ENCODE results near the gene BTNL8.

The BTNL8 gene

GRCh38 chr5:180868960-180869359, 30.0 kb upstream of the BTNL8 start:
- Histone ChIP-seq H2BK15ac (ENCODE audit: low read length) (no peak overlapping the region), H2AFZ (ENCODE audit: low read length) (no peak overlapping the region), H3K36me3 (replicated peaks in 1 of 2; ENCODE audit: control insufficient read depth in 2 of 2, insufficient read depth in 2 of 2, low read length in 2 of 2) (no peaks in the 10 kb centered on the region), H2BK5ac (ENCODE audit: low read length) (no peak overlapping the region), H4K91ac (ENCODE audit: low read depth, low read length, poor library complexity) (no peak overlapping the region), H4K8ac (ENCODE audit: low read depth, low read length) (no peak overlapping the region), H3K18ac (ENCODE audit: low read length) (no peak overlapping the region), H3K9ac (ENCODE audit: low read depth, low read length, poor library complexity) (no peak overlapping the region), H3K27me3 (ENCODE audit: control insufficient read depth in 3 of 3, insufficient read depth in 3 of 3, low read depth in 1 of 3, low read length in 3 of 3) (peaks cover 0 to 13% (median 0%) of the 10 kb centered on the region in 3 experiments), H2BK120ac (ENCODE audit: low read depth, low read length) (no peak overlapping the region), H3K23ac (ENCODE audit: low read depth, low read length, poor library complexity) (no peak overlapping the region), H2BK12ac (ENCODE audit: low read length) (no peak overlapping the region), H3K79me1 (ENCODE audit: low read depth, low read length) (no peaks in the 10 kb centered on the region), H3K4me3 (ENCODE audit: low read length in 2 of 2) (no peak overlapping the region), H3K14ac (ENCODE audit: low read length) (no peak overlapping the region), H2AK5ac (ENCODE audit: low read depth, low read length) (no peak overlapping the region), H3K4ac (ENCODE audit: low read length) (no peak overlapping the region), H3K4me1 (ENCODE audit: control insufficient read depth in 2 of 2, insufficient read depth in 1 of 2, low read depth in 1 of 2, low read length in 2 of 2) (peaks cover 2 to 4% of the 10 kb centered on the region in 2 donors), H3K4me2 (ENCODE audit: insufficient read depth, low read length, poor library complexity, severe bottlenecking) (no peak overlapping the region), H3K9me3 (replicated peaks in 1 of 2; ENCODE audit: control insufficient read depth in 2 of 2, insufficient read depth in 1 of 2, low read depth in 1 of 2, low read length in 2 of 2) (no peaks in the 10 kb centered on the region), H3K27ac (replicated peaks; ENCODE audit: low read length) (no peak overlapping the region)
- no CpG with 5 or more reads among the region's 3 CpGs for WGBS, 2 donors (ENCODE audit: extremely low coverage in 2 of 2, insufficient read length in 2 of 2, insufficient replicate concordance in 1 of 2)
- peak; percentile 82 for DNase-seq (ENCODE audit: low spot score)

GRCh38 chr5:180869587-180869986, 29.4 kb upstream of the BTNL8 start:
- no peak overlapping the region for H3K18ac ChIP-seq (ENCODE audit: low read length)
- H2BK15ac ChIP-seq (ENCODE audit: low read length): no peak overlapping the region
- H4K8ac ChIP-seq (ENCODE audit: low read depth, low read length): no peak overlapping the region
- no peak overlapping the region for H3K23ac ChIP-seq (ENCODE audit: low read depth, low read length, poor library complexity)
- H3K9me3 ChIP-seq (replicated peaks in 1 of 2; ENCODE audit: control insufficient read depth in 2 of 2, insufficient read depth in 1 of 2, low read depth in 1 of 2, low read length in 2 of 2): no peaks in the 10 kb centered on the region
- H2BK120ac ChIP-seq (ENCODE audit: low read depth, low read length): no peak overlapping the region
- H3K36me3 ChIP-seq (replicated peaks in 1 of 2; ENCODE audit: control insufficient read depth in 2 of 2, insufficient read depth in 2 of 2, low read length in 2 of 2): no peaks in the 10 kb centered on the region
- no peak for DNase-seq (ENCODE audit: low spot score)
- H3K4ac ChIP-seq (ENCODE audit: low read length): no peak overlapping the region
- H3K27me3 ChIP-seq (ENCODE audit: control insufficient read depth in 3 of 3, insufficient read depth in 3 of 3, low read depth in 1 of 3, low read length in 3 of 3): peaks cover 0 to 18% (median 0%) of the 10 kb centered on the region in 3 experiments
- H2AK5ac ChIP-seq (ENCODE audit: low read depth, low read length): no peak overlapping the region
- H3K79me1 ChIP-seq (ENCODE audit: low read depth, low read length): no peaks in the 10 kb centered on the region
- no peak overlapping the region for H3K4me3 ChIP-seq (ENCODE audit: low read length in 2 of 2)
- H2BK12ac ChIP-seq (ENCODE audit: low read length): no peak overlapping the region
- H2BK5ac ChIP-seq (ENCODE audit: low read length): no peak overlapping the region
- H2AFZ ChIP-seq (ENCODE audit: low read length): no peak overlapping the region
- peaks cover 2 to 6% of the 10 kb centered on the region in 2 donors for H3K4me1 ChIP-seq (ENCODE audit: control insufficient read depth in 2 of 2, insufficient read depth in 1 of 2, low read depth in 1 of 2, low read length in 2 of 2)
- no peak overlapping the region for H4K91ac ChIP-seq (ENCODE audit: low read depth, low read length, poor library complexity)
- H3K9ac ChIP-seq (ENCODE audit: low read depth, low read length, poor library complexity): no peak overlapping the region
- no peak overlapping the region for H3K27ac ChIP-seq (replicated peaks; ENCODE audit: low read length)
- no CpG with 5 or more reads among the region's 1 CpG for WGBS, 2 donors (ENCODE audit: extremely low coverage in 2 of 2, insufficient read length in 2 of 2, insufficient replicate concordance in 1 of 2)
- H3K14ac ChIP-seq (ENCODE audit: low read length): no peak overlapping the region
- H3K4me2 ChIP-seq (ENCODE audit: insufficient read depth, low read length, poor library complexity, severe bottlenecking): no peak overlapping the region

- Histone ChIP-seq H2AK5ac (ENCODE audit: low read depth, low read length) (no peak overlapping the region), H3K9ac (ENCODE audit: low read depth, low read length, poor library complexity) (no peak overlapping the region), H3K4me1 (ENCODE audit: control insufficient read depth in 2 of 2, insufficient read depth in 1 of 2, low read depth in 1 of 2, low read length in 2 of 2) (peaks cover 2 to 6% of the 10 kb centered on the region in 2 donors), H3K4me2 (ENCODE audit: insufficient read depth, low read length, poor library complexity, severe bottlenecking) (no peak overlapping the region), H3K27me3 (ENCODE audit: control insufficient read depth in 3 of 3, insufficient read depth in 3 of 3, low read depth in 1 of 3, low read length in 3 of 3) (peaks cover 0 to 24% (median 0%) of the 10 kb centered on the region in 3 experiments), H3K18ac (ENCODE audit: low read length) (no peak overlapping the region), H3K14ac (ENCODE audit: low read length) (no peak overlapping the region), H3K36me3 (replicated peaks in 1 of 2; ENCODE audit: control insufficient read depth in 2 of 2, insufficient read depth in 2 of 2, low read length in 2 of 2) (no peaks in the 10 kb centered on the region), H4K91ac (ENCODE audit: low read depth, low read length, poor library complexity) (no peak overlapping the region), H2BK120ac (ENCODE audit: low read depth, low read length) (no peak overlapping the region), H2AFZ (ENCODE audit: low read length) (no peak overlapping the region), H3K4me3 (ENCODE audit: low read length in 2 of 2) (no peak overlapping the region), H3K9me3 (replicated peaks in 1 of 2; ENCODE audit: control insufficient read depth in 2 of 2, insufficient read depth in 1 of 2, low read depth in 1 of 2, low read length in 2 of 2) (no peaks in the 10 kb centered on the region), H2BK12ac (ENCODE audit: low read length) (no peak overlapping the region), H3K79me1 (ENCODE audit: low read depth, low read length) (no peaks in the 10 kb centered on the region), H4K8ac (ENCODE audit: low read depth, low read length) (no peak overlapping the region), H3K4ac (ENCODE audit: low read length) (no peak overlapping the region), H3K23ac (ENCODE audit: low read depth, low read length, poor library complexity) (no peak overlapping the region), H2BK5ac (ENCODE audit: low read length) (no peak overlapping the region), H3K27ac (replicated peaks; ENCODE audit: low read length) (no peak overlapping the region), H2BK15ac (ENCODE audit: low read length) (no peak overlapping the region)
- no CpG with 5 or more reads among the region's 16 CpGs for WGBS, 2 donors (ENCODE audit: extremely low coverage in 2 of 2, insufficient read length in 2 of 2, insufficient replicate concordance in 1 of 2)
- DNase-seq (ENCODE audit: low spot score): no peak
Observed at GRCh38 chr5:180870276-180871068, 28.5 kb upstream of the BTNL8 start.

GRCh38 chr5:180872419-180872818, 26.5 kb upstream of the BTNL8 start:
- Histone ChIP-seq H3K27me3 (ENCODE audit: control insufficient read depth in 3 of 3, insufficient read depth in 3 of 3, low read depth in 1 of 3, low read length in 3 of 3) (peaks cover 0 to 19% (median 0%) of the 10 kb centered on the region in 3 experiments), H4K8ac (ENCODE audit: low read depth, low read length) (no peak overlapping the region), H2BK12ac (ENCODE audit: low read length) (no peak overlapping the region), H4K91ac (ENCODE audit: low read depth, low read length, poor library complexity) (no peak overlapping the region), H2AK5ac (ENCODE audit: low read depth, low read length) (no peak overlapping the region), H3K4me2 (ENCODE audit: insufficient read depth, low read length, poor library complexity, severe bottlenecking) (no peak overlapping the region), H3K9me3 (replicated peaks in 1 of 2; ENCODE audit: control insufficient read depth in 2 of 2, insufficient read depth in 1 of 2, low read depth in 1 of 2, low read length in 2 of 2) (no peaks in the 10 kb centered on the region), H2AFZ (ENCODE audit: low read length) (no peak overlapping the region), H3K27ac (replicated peaks; ENCODE audit: low read length) (no peak overlapping the region), H3K18ac (ENCODE audit: low read length) (peak overlapping the region; percentile 49), H3K36me3 (replicated peaks in 1 of 2; ENCODE audit: control insufficient read depth in 2 of 2, insufficient read depth in 2 of 2, low read length in 2 of 2) (no peaks in the 10 kb centered on the region), H3K4me1 (ENCODE audit: control insufficient read depth in 2 of 2, insufficient read depth in 1 of 2, low read depth in 1 of 2, low read length in 2 of 2) (peaks cover 2 to 6% of the 10 kb centered on the region in 2 donors), H2BK15ac (ENCODE audit: low read length) (no peak overlapping the region), H2BK5ac (ENCODE audit: low read length) (no peak overlapping the region), H3K4me3 (ENCODE audit: low read length in 2 of 2) (no peak overlapping the region), H2BK120ac (ENCODE audit: low read depth, low read length) (no peak overlapping the region), H3K23ac (ENCODE audit: low read depth, low read length, poor library complexity) (no peak overlapping the region), H3K79me1 (ENCODE audit: low read depth, low read length) (no peaks in the 10 kb centered on the region), H3K4ac (ENCODE audit: low read length) (no peak overlapping the region), H3K9ac (ENCODE audit: low read depth, low read length, poor library complexity) (no peak overlapping the region), H3K14ac (ENCODE audit: low read length) (no peak overlapping the region)
- WGBS, 2 donors (ENCODE audit: extremely low coverage in 2 of 2, insufficient read length in 2 of 2, insufficient replicate concordance in 1 of 2): no CpG with 5 or more reads among the region's 9 CpGs
- DNase-seq (ENCODE audit: low spot score): no peak

Data from neuronal stem cell (in vitro differentiated cells).